Upper lobe of left lung (tissue), 4 donors: ENCODE results near the gene DNAH9.

Experiments used
- CTCF ChIP-seq, 6 experiments: fragments of 450-650 bp in 4 of 6; fragments of 200-600 bp in 2 of 6; sonication (generic) in 2 of 6; IDR thresholded peaks; one replicate each; pipeline ENCODE4 v1.5.1; 2016 to 2019; ENCODE audit warnings: antibody characterized with exemption in 6 of 6
- EP300 ChIP-seq, 4 donors: sonication (generic); formaldehyde crosslinking; IDR thresholded peaks; one replicate each; pipeline ENCODE4 v1.5.1; 2017; ENCODE audit warnings: antibody characterized with exemption in 4 of 4, control low read depth in 2 of 4
- POLR2A ChIP-seq, 4 donors: fragments of 450-650 bp; IDR thresholded peaks; one replicate each; pipeline ENCODE4 v1.5.1; 2016 to 2017; ENCODE audit warnings: antibody characterized with exemption in 4 of 4, mild to moderate bottlenecking in 2 of 4
- POLR2AphosphoS5 ChIP-seq, 2 donors: sonication (generic); formaldehyde crosslinking; IDR thresholded peaks; one replicate each; pipeline ENCODE4 v1.5.1; 2017; ENCODE audit warnings: antibody characterized with exemption in 2 of 2

- no peak for TF ChIP-seq CTCF (IDR thresholded peaks at IDR 0.05)
- TF ChIP-seq POLR2A (IDR thresholded peaks at IDR 0.05): no peak
- TF ChIP-seq POLR2AphosphoS5 (IDR thresholded peaks at IDR 0.05): no peak
- no peak for TF ChIP-seq EP300 (IDR thresholded peaks at IDR 0.05)
Observed at GRCh38 chr17:11668618-11669017, 70.3 kb downstream of the DNAH9 start.
